Mesodermal cell (in vitro differentiated cells): ENCODE measurements around the gene TOMM40. TPM values are rescaled to one million over a fixed set of nuclear protein-coding genes. Genes with fewer than 3 reads are reported as not detected.

Experiments
- H3K27ac ChIP-seq: 2 replicates; pipeline ENCODE4 v1.7.0; 2013; ENCODE audit warnings: mild to moderate bottlenecking, low read depth, low read length, moderate library complexity; ENCODE audit not compliant: severe bottlenecking
- H3K36me3 ChIP-seq: 2 replicates; pipeline ENCODE4 v1.7.1; 2013; ENCODE audit warnings: mild to moderate bottlenecking, low read length, moderate library complexity; ENCODE audit not compliant: control insufficient read depth, insufficient read depth
- H3K4me1 ChIP-seq: one replicate; pipeline ENCODE4 v1.7.1; 2013; ENCODE audit warnings: mild to moderate bottlenecking, low read length; ENCODE audit not compliant: insufficient read depth, control insufficient read depth, poor library complexity, severe bottlenecking
- H3K4me3 ChIP-seq: 2 replicates; pipeline ENCODE4 v1.7.0; 2013; ENCODE audit warnings: low read length, control low read depth, mild to moderate bottlenecking; ENCODE audit not compliant: insufficient read depth, poor library complexity, severe bottlenecking; ENCODE audit errors: extremely low read depth
- H3K9me3 ChIP-seq: 2 replicates; pipeline ENCODE4 v1.7.1; 2013; ENCODE audit warnings: mild to moderate bottlenecking, low read length, moderate library complexity; ENCODE audit not compliant: control insufficient read depth
- WGBS, 2 experiments: methylation state at CpG; one replicate each; pipeline ENCODE4 v1.1.5; 2013; ENCODE audit warnings: missing lambda C conversion rate in 2 of 2; ENCODE audit not compliant: insufficient coverage in 2 of 2; 5-methylcytosine and 5-hydroxymethylcytosine counted together
- polyA plus RNA-seq, 2 experiments: library from polyadenylated mRNA; stranded (reverse); fragments of 50-300 nt; gene quantifications; one replicate each; pipeline ENCODE4 v1.2.3, GENCODE V29; 2013

Gene TOMM40
- 60.5 TPM for polyA plus RNA-seq (2013, experiment 1 of 2)
- polyA plus RNA-seq (2013, experiment 2 of 2): 48.4 TPM

- no peaks in the 10 kb centered on the region for H3K9me3 ChIP-seq
- WGBS, 2 experiments: 0% methylated on average over 60 to 63 of the region's 81 CpGs
- H3K36me3 ChIP-seq: peaks cover 71% of the 10 kb centered on the region
Measured at GRCh38 chr19:44891016-44891882, at the start of gene TOMM40. TOMM40 (plus strand) TSS chr19:44891254; CDS start chr19:44891416, 162 bp downstream.

GRCh38 chr19:44845286-44845611 is 45.8 kb upstream of the TOMM40 start:
- 21 to 25% methylated on average over 10 to 12 of the region's 12 CpGs for WGBS, 2 experiments
- peak overlapping the region; percentile 69 for H3K27ac ChIP-seq
- H3K4me3 ChIP-seq: peak overlapping the region; percentile 95

More at GRCh38 chr19:44891016-44891882, at the start of gene TOMM40:
- H3K4me3 ChIP-seq: peak within 1 kb of the TSS; percentile 80
- H3K4me1 ChIP-seq: peaks cover 4% of the 10 kb centered on the region
- peak within 1 kb of the TSS; percentile 91 for H3K27ac ChIP-seq

GRCh38 chr19:44845612-44846454 is 45.2 kb upstream of the TOMM40 start, which contains the start of gene NECTIN2:
NECTIN2 (plus strand) TSS chr19:44846297; CDS start chr19:44846526, 229 bp downstream.
- 1% methylated on average over 52 to 57 of the region's 67 CpGs for WGBS, 2 experiments
- H3K27ac ChIP-seq: peak within 1 kb of the TSS; percentile 99
- peaks cover 8% of the 10 kb centered on the region for H3K36me3 ChIP-seq

More at GRCh38 chr19:44845286-44845611, 45.8 kb upstream of the TOMM40 start:
- no peaks in the 10 kb centered on the region for H3K9me3 ChIP-seq
- peaks cover 2% of the 10 kb centered on the region for H3K36me3 ChIP-seq
- peaks cover 13% of the 10 kb centered on the region for H3K4me1 ChIP-seq

GRCh38 chr19:44846455-44847143 is 44.5 kb upstream of the TOMM40 start:
- Histone ChIP-seq H3K36me3 (peaks cover 16% of the 10 kb centered on the region), H3K4me1 (peaks cover 21% of the 10 kb centered on the region), H3K9me3 (no peaks in the 10 kb centered on the region), H3K27ac (peak overlapping the region; percentile 99), H3K4me3 (peak overlapping the region; percentile 95)
- WGBS, 2 experiments: 0% methylated on average over 27 to 39 of the region's 51 CpGs

More at GRCh38 chr19:44845612-44846454, 45.2 kb upstream of the TOMM40 start, which contains the start of gene NECTIN2:
- peak within 1 kb of the TSS; percentile 95 for H3K4me3 ChIP-seq
- peaks cover 19% of the 10 kb centered on the region for H3K4me1 ChIP-seq
- H3K9me3 ChIP-seq: no peaks in the 10 kb centered on the region

- Histone ChIP-seq H3K36me3 (peaks cover 24% of the 10 kb centered on the region), H3K27ac (peak overlapping the region; percentile 99), H3K9me3 (no peaks in the 10 kb centered on the region), H3K4me3 (peak overlapping the region; percentile 95), H3K4me1 (peaks cover 26% of the 10 kb centered on the region)
- WGBS, 2 experiments: 0% methylated on average over 37 to 40 of the region's 47 CpGs
Measured at GRCh38 chr19:44847144-44848035, 43.7 kb upstream of the TOMM40 start.

GRCh38 chr19:44848036-44848811 is 42.8 kb upstream of the TOMM40 start:
- peak overlapping the region; percentile 95 for H3K4me3 ChIP-seq
- peak overlapping the region; percentile 99 for H3K27ac ChIP-seq
- 1% methylated on average over 19 of the region's 19 CpGs for WGBS, 2 experiments
- peaks cover 32% of the 10 kb centered on the region for H3K36me3 ChIP-seq
- no peaks in the 10 kb centered on the region for H3K9me3 ChIP-seq
- H3K4me1 ChIP-seq: peaks cover 29% of the 10 kb centered on the region

- Histone ChIP-seq H3K4me3 (peak overlapping the region; percentile 95), H3K9me3 (no peaks in the 10 kb centered on the region), H3K27ac (peak overlapping the region; percentile 99), H3K4me1 (peaks cover 29% of the 10 kb centered on the region), H3K36me3 (peaks cover 38% of the 10 kb centered on the region)
- 5 to 8% methylated on average over 10 to 16 of the region's 18 CpGs for WGBS, 2 experiments
Measured at GRCh38 chr19:44848812-44849447, 42.1 kb upstream of the TOMM40 start.

- no peaks in the 10 kb centered on the region for H3K9me3 ChIP-seq
- H3K27ac ChIP-seq: peak overlapping the region; percentile 99
- H3K4me1 ChIP-seq: peaks cover 29% of the 10 kb centered on the region
- no peak overlapping the region for H3K4me3 ChIP-seq
- 91 to 93% methylated on average over 5 to 7 of the region's 8 CpGs for WGBS, 2 experiments
- H3K36me3 ChIP-seq: peaks cover 51% of the 10 kb centered on the region
Measured at GRCh38 chr19:44850641-44851109, 40.4 kb upstream of the TOMM40 start.
